GM12874 (cell line): ENCODE measurements around the gene TP73.
A peak's percentile ranks its signal among the peaks of the same experiment; 100 is the strongest.

Experiments
- TF ChIP-seq, protein P1 (sequence below): IDR thresholded peaks from 2 replicates; pipeline ENCODE4 v1.5.1; 2011; ENCODE audit warnings: low read depth, mild to moderate bottlenecking, control low read depth, low read length, moderate library complexity; ENCODE audit not compliant: insufficient read depth

The TP73 gene

DNA sequence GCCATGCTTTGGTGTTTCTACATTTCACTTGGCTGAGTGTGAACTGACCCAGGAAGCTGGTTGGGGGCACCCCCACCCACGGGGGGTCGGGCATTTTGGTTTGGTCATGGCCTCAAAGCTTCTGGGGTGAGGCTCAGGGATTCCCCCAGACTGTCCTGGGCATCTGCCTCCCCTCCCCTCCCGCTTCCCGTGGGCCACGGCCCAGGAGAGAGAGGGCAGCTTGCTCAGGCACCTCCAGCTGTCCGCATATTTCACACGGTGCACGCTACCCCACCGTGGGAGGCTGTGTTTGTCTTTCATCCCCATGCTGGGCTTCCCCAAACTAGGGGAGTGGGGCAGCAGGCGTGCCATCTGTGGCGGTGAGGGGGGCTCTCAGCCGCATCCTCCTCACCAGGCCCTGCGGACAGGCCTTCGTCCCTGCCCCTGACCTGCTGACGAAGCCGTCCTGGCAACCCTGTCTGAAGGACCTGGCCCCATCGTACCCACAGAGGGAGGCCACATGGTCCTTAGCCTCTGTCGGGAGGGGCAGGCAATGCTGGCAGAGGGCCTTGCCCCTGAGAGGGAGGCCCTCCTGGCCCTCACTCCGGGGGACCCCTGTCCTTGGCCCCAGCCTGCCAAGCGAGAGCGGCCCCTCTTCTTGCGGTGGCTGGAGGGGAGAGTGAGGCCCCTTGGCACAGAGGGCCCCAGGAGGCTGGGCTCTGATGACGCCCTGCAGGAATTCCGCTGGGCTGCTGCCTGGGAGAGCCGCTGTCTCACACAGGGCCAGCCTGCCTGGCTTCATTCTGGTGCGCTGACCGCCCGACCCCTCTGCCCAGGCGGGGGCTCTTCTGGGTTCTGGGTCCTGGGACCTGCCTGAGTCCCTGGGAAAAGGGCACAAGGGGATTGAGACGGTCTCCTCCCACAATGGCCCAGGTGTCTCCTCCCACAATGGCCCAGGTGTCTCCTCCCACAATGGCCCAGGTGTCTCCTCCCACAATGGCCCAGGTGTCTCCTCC is 22.1 kb downstream of the TP73 start:
- TF ChIP-seq, protein P1, sequence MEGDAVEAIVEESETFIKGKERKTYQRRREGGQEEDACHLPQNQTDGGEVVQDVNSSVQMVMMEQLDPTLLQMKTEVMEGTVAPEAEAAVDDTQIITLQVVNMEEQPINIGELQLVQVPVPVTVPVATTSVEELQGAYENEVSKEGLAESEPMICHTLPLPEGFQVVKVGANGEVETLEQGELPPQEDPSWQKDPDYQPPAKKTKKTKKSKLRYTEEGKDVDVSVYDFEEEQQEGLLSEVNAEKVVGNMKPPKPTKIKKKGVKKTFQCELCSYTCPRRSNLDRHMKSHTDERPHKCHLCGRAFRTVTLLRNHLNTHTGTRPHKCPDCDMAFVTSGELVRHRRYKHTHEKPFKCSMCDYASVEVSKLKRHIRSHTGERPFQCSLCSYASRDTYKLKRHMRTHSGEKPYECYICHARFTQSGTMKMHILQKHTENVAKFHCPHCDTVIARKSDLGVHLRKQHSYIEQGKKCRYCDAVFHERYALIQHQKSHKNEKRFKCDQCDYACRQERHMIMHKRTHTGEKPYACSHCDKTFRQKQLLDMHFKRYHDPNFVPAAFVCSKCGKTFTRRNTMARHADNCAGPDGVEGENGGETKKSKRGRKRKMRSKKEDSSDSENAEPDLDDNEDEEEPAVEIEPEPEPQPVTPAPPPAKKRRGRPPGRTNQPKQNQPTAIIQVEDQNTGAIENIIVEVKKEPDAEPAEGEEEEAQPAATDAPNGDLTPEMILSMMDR, result no peak

DNA sequence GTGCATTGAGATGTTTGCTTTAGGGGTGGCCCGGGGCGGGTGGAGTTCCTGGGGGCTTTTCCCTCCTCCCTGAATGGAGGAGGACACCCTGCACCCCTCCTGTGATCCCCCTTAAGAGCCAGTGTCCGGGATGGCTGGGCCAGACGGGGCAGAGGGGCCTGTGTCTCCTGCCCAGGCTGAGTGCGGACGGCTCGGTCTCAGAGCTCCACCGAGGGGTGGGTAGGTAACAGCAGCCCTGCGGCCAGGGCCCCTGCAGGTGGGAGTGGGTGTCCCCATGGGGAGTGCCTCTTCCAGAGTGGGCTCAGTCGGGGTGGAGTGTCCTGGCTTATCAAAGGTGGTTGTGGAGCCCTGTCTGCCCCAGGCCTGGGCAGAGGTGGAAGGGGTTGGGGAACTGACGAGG is 23.1 kb downstream of the TP73 start:
- TF ChIP-seq, protein P1, result no peak

DNA sequence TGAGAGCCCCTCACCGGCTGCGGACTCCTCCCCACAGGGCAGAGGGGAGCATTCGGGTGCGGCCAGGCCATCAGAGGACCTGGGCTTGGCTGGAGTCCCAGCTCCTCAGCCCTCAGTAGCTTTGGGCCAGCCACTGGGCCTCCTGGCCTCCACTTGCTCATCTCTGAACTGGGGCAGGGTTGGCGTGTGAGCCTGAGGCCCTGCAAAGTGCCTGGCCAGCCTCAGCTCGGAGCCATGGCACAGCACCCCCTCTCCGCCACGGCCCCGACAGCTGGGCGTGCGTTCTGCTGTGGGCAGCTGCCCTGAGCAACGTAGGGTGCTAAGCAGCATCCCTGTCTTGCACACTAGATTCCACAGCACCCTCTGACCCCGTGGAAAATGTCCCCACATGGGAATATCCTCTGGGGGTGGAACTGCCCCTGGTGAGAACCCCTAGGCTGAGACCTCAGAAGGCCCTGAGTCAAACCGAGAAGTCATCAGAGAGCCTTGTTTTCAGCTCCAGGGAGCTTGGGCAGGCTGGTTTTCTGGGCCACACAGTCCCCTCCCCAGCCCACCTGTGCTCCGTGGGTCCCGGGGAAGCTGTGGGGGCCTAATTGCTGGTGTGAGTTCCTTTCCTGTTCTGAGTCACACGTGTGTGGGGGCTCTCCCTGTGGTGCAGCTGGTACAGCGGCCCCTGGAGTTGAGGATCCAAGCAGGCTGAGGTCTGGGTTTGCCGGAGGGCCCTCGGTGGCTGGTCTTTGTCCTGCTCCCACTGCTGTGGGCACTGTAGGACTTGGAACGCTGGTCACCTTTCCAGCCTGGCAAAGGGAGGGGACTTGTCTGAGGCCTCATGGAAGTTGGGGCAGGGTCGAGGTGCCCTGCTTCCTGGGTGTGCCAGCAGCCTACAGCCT is 24.5 kb downstream of the TP73 start:
- TF ChIP-seq, protein P1, result peak; percentile 30; the same call in 1 of the 2 replicates

DNA sequence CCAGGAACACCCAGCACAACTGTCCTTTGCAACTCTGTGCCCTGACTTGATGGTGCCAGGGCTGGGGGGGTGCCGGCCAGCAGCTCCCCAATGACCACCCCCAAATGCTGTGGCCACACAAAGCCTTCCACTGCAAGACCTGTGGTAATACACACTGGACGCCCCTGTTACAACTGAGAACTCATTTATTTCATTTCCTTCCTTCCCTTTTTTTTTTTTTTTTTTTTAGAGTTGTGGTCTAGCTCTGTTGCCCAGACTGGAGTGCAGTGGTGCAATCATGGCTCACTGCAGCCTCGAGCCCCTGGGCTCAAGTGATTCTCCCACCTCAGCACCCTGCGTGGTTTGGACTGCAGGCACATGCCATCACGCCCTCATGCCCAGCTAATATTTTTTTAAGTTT is 25.2 kb downstream of the TP73 start:
- TF ChIP-seq, protein P1, result no peak

DNA sequence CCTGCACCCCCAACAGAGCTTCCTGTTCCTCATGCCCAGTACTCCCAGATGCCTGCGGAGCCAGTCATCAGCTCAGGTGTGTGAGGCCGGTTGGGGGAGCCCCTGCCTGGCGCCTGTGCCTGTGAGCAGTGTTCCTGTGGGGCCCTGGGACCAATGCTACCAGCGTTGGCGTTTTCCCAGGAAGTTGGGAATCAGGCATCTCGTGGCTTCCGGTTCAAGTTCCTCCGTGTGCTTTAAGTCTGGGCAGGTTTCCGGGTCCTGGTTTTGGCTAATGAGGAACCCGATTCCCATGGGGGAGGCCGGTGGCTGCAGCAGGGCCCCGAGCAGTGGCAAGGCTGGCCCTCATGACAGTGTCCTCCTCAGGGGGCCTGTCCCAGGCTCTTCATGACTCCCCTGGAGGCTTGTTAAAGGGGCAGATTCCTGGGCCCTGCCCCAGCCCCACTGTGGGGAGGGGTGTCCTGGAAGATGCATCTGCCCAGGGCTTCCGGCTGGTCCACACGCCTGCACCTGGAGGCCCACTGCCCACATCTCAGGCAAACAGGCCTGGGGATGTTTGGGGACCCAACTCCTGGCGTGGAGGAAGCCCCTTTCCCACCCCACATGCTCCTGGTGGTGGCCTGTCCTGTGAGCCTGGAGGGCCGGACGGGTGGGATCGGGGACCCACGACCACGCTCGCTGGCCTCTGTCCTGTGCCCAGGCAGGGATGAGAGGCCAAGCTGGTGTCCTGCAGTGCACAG is 26.2 kb downstream of the TP73 start:
- TF ChIP-seq, protein P1, result 0 out of 2 replicates have a peak, but pooled peaks have one; percentile 2

DNA sequence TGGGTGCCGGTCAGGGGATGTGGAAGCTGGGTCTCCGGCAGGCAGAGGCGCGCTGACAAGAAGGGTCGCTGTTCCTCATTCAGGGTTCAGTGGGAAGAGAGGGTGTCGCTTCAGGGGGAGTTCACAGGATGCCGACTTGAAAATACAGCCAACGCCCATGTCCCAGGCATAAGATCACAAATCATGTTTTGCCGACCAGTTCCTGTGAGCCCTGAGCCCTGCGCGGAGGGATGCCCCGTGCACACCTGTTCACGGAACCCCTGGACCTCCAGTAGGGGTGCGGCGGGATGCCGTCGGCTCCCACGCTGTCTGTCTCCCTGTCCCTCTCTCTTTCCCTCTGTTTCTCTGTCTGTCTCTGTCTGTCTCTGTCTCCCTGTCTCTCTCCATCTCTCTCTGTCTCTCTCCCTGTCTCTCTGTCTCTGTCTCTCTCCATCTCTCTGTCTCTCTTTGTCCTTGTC is 26.8 kb downstream of the TP73 start:
- TF ChIP-seq, protein P1, result no peak
